Large intestine (tissue), 3 donors: ENCODE data around the gene BDKRB2. TPM values are rescaled to one million over a fixed set of nuclear protein-coding genes. Genes with fewer than 3 reads are reported as not detected.
"Not testable (repeated sequence)": the region's sequence is repeated elsewhere in the genome, so short reads cannot be mapped to it uniquely, and the experiment has no call there.

Experiments
- DNase-seq, 2 donors: peaks; one replicate each; pipeline versions ENCODE4 v3.0.0 to v3.0.0-alpha.2; 2013
- H3K27ac ChIP-seq: one replicate; pipeline ENCODE4 v1.5.1; 2013; ENCODE audit warnings: low read length
- H3K27me3 ChIP-seq: 2 replicates; pipeline ENCODE4 v1.6.1; 2013; ENCODE audit warnings: low read length; ENCODE audit not compliant: control insufficient read depth, insufficient read depth
- H3K36me3 ChIP-seq: 2 replicates; pipeline ENCODE4 v1.6.1; 2013; ENCODE audit warnings: low read length; ENCODE audit not compliant: control insufficient read depth, insufficient read depth
- H3K4me1 ChIP-seq: one replicate; pipeline ENCODE4 v1.6.1; 2013; ENCODE audit warnings: low read length; ENCODE audit not compliant: control insufficient read depth, insufficient read depth
- H3K4me3 ChIP-seq: one replicate; pipeline ENCODE4 v1.5.1; 2013; ENCODE audit warnings: low read length
- H3K9me3 ChIP-seq: one replicate; pipeline ENCODE4 v1.6.1; 2013; ENCODE audit warnings: mild to moderate bottlenecking, low read depth, low read length, moderate library complexity; ENCODE audit not compliant: control insufficient read depth
- WGBS: methylation state at CpG from one replicate; pipeline ENCODE4 v1.1.5; 2013; ENCODE audit warnings: low lambda C conversion rate; ENCODE audit not compliant: insufficient coverage; 5-methylcytosine and 5-hydroxymethylcytosine counted together
- polyA plus RNA-seq: library from polyadenylated mRNA; unstranded; fragments of 120-200 nt; gene quantifications from one replicate; pipeline ENCODE4 v1.2.1, GENCODE V29; 2013

Gene BDKRB2
- polyA plus RNA-seq, 1 donor, result 9.1 TPM

- H3K4me3 ChIP-seq, result no peak overlapping the region
- H3K4me1 ChIP-seq, result peaks cover 30% of the 10 kb centered on the region
- peak overlapping the region; percentile 88 for H3K27ac ChIP-seq
- H3K27me3 ChIP-seq, result no peaks in the 10 kb centered on the region
- H3K36me3 ChIP-seq, result peaks cover 22% of the 10 kb centered on the region
- no CpG with 5 or more reads among the region's 18 CpGs for WGBS
- no peak for DNase-seq
- peaks cover 12% of the 10 kb centered on the region for H3K9me3 ChIP-seq
These were observed 36.0 kb downstream of the BDKRB2 start for GRCh38 chr14:96240641-96241040.

DNA sequence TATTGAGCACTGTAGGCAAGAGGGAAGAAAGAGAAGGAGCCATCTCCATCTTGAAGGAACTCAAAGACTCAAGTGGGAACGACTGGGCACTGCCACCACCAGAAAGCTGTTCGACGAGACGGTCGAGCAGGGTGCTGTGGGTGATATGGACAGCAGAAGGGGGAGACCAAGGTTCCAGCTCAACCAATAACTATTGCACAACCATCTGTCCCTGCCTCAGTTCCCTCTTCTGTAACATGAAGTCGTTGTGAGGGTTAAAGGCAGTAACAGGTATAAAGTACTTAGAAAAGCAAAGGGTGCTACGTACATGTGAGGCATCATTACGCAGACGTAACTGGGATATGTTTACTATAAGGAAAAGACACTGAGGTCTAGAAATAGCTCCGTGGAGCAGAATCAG, 37.5 kb downstream of the BDKRB2 start:
- no peak for DNase-seq
- Histone ChIP-seq H3K9me3 (peaks cover 12% of the 10 kb centered on the region), H3K4me3 (no peak overlapping the region), H3K27me3 (no peaks in the 10 kb centered on the region), H3K36me3 (peaks cover 22% of the 10 kb centered on the region), H3K4me1 (peaks cover 28% of the 10 kb centered on the region), H3K27ac (no peak overlapping the region)
- WGBS, result 90% methylated on average over 5 of the region's 10 CpGs

GRCh38 chr14:96243785-96244184, 39.1 kb downstream of the BDKRB2 start:
- no peak overlapping the region for H3K4me3 ChIP-seq
- H3K36me3 ChIP-seq, result peaks cover 15% of the 10 kb centered on the region
- WGBS, result no CpG with 5 or more reads among the region's 5 CpGs
- H3K27me3 ChIP-seq, result no peaks in the 10 kb centered on the region
- H3K4me1 ChIP-seq, result peaks cover 24% of the 10 kb centered on the region
- no peak overlapping the region for H3K27ac ChIP-seq
- DNase-seq, result no peak
- H3K9me3 ChIP-seq, result peaks cover 12% of the 10 kb centered on the region

- Histone ChIP-seq H3K9me3 (peaks cover 12% of the 10 kb centered on the region), H3K36me3 (peaks cover 15% of the 10 kb centered on the region), H3K4me1 (peaks cover 16% of the 10 kb centered on the region)
- not testable (repeated sequence) for DNase-seq, H3K27me3 ChIP-seq, H3K27ac ChIP-seq, H3K4me3 ChIP-seq
- WGBS, result 100% methylated on average over 1 of the region's 3 CpGs
These were observed 40.4 kb downstream of the BDKRB2 start for GRCh38 chr14:96245074-96245473.

DNA sequence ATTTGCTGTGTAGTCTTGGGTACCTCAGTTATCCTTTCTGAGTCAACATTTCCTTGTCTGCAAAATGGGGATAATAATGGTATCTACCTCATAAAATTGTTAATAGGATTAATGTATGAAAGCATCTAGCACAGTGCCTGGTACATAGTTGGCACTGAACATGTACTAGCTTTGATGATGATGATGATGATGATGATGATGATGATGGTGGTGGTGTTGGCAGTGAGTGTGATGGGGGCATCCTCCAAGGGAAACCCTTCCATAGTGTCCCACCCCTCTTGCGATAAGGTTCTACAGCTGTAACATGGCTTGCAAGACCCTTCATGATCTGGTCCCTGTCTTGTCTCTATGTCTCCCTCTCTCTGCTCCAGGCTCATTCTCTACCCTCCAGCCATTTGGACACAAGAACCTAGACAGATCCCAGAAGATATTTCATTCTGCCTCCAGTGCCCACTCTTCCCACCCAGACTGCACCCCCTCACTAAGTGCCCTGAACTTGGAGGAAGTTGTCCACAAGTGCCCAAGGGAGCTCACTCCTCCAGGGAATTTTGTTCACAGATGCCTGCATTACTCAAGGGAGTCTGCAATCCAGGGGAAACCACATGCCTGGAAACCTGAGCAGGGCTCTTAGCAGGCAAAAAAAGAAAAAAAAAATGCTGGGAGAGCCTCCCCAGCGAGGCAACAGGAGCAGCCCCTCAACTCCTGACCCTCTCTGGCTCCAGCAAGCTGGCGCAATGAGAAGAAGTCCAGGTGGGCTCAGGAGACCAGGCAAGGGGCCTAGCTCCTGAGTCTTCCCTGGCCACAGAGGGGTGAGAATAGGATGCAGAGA, 41.3 kb downstream of the BDKRB2 start:
- Histone ChIP-seq H3K4me1 (peaks cover 7% of the 10 kb centered on the region), H3K36me3 (peaks cover 10% of the 10 kb centered on the region), H3K27ac (no peak overlapping the region), H3K4me3 (no peak overlapping the region), H3K9me3 (peaks cover 5% of the 10 kb centered on the region), H3K27me3 (no peaks in the 10 kb centered on the region)
- DNase-seq, result no peak
- WGBS, result no CpG with 5 or more reads among the region's 3 CpGs

DNA sequence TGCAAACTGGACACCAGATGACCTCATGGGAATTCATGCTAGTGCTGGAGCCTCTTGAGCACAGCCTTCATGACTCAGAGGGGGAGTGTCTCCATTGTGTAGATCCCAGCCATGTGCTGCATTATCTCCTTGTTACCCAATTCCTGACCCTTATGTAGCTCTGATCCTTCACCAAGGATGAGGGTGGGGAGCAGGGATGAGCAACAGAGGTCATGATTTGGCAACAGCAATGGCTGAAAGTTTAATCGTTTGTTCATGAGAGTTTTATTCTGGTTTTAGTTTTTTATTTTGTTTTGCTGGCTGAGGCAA, 41.9 kb downstream of the BDKRB2 start:
- Histone ChIP-seq H3K27ac (no peak overlapping the region), H3K9me3 (no peaks in the 10 kb centered on the region)
- no CpG with 5 or more reads among the region's 1 CpG for WGBS

GRCh38 chr14:96247031-96247430, 42.4 kb downstream of the BDKRB2 start:
- Histone ChIP-seq H3K36me3 (no peaks in the 10 kb centered on the region), H3K27me3 (no peaks in the 10 kb centered on the region), H3K9me3 (no peaks in the 10 kb centered on the region), H3K27ac (no peak overlapping the region), H3K4me3 (no peak overlapping the region), H3K4me1 (peaks cover 7% of the 10 kb centered on the region)
- no CpG with 5 or more reads among the region's 6 CpGs for WGBS
- DNase-seq, result no peak

More for the DNA sequence above, 41.9 kb downstream of the BDKRB2 start:
- peak; percentile 66 to 74 for DNase-seq
- H3K36me3 ChIP-seq, result peaks cover 4% of the 10 kb centered on the region
- H3K27me3 ChIP-seq, result no peaks in the 10 kb centered on the region
- H3K4me3 ChIP-seq, result no peak overlapping the region
- peaks cover 5% of the 10 kb centered on the region for H3K4me1 ChIP-seq

DNA sequence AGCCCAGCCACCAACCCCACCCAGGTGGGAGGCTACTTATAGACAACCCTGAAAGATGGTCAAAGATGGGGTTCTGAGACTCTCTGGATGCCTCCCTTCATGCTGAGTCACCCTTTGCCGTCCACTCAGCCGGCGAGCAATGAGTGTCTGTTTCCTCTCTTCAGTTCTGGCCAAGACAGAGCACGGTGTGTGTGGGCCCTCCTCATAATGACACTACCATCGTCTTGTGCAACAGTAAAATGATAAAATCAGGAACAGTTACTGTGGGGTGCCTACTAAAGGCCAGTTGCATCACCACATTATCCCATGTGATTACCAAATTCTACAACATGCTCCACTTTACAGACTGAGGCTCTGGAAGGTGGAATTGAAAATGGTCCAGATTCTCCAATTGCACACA, 44.4 kb downstream of the BDKRB2 start:
- Histone ChIP-seq H3K36me3 (no peaks in the 10 kb centered on the region), H3K27me3 (no peaks in the 10 kb centered on the region), H3K9me3 (no peaks in the 10 kb centered on the region), H3K4me3 (no peak overlapping the region), H3K4me1 (peaks cover 12% of the 10 kb centered on the region), H3K27ac (no peak overlapping the region)
- no CpG with 5 or more reads among the region's 5 CpGs for WGBS
- no peak for DNase-seq

- no peaks in the 10 kb centered on the region for H3K36me3 ChIP-seq
- H3K27me3 ChIP-seq, result no peaks in the 10 kb centered on the region
- no peak for DNase-seq
- no peak overlapping the region for H3K4me3 ChIP-seq
- H3K4me1 ChIP-seq, result peaks cover 12% of the 10 kb centered on the region
- H3K27ac ChIP-seq, result no peak overlapping the region
- no peaks in the 10 kb centered on the region for H3K9me3 ChIP-seq
- no CpG with 5 or more reads among the region's 3 CpGs for whole genome bisulfite sequencing
These were observed 45.8 kb downstream of the BDKRB2 start for GRCh38 chr14:96250485-96250884.

GRCh38 chr14:96251656-96252155, 47.1 kb downstream of the BDKRB2 start:
- no peak overlapping the region for H3K27ac ChIP-seq
- H3K4me1 ChIP-seq, result peaks cover 12% of the 10 kb centered on the region
- DNase-seq, result no peak
- no CpG with 5 or more reads among the region's 4 CpGs for WGBS
- H3K36me3 ChIP-seq, result no peaks in the 10 kb centered on the region
- no peak overlapping the region for H3K4me3 ChIP-seq
- no peaks in the 10 kb centered on the region for H3K27me3 ChIP-seq
- no peaks in the 10 kb centered on the region for H3K9me3 ChIP-seq
